C4-2B (cell line): ENCODE results near the gene POLR2M.

Source experiments
- ZFX ChIP-seq: fragments of 450-650 bp; IDR thresholded peaks from 2 replicates; pipeline ENCODE4 v1.6.1; 2017
- TF ChIP-seq, protein P1 (sequence below): fragments of 450-650 bp; conservative IDR thresholded peaks from 2 replicates; pipeline ENCODE4 v1.5.1; 2017; ENCODE audit warnings: mild to moderate bottlenecking

DNA sequence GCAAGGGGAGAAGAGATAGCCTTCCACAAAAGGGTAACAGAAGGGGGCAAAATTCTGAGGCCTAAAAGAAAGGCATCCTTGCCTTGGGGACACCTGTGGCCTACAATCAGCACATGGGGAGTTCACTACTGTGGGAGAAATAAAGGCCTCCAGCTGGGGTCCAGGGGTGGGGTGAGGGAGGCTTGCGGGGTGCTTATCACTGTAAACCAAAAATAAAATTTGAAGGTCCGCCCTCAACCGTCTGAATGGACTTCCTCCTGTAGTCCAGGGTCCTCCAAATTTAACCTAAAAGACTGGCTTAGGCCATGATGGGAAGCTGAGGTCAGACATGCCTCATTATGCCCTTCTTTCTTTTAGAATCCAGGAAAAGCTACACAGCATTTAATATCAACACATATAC is 2.1 kb upstream of the POLR2M start:
- TF ChIP-seq, protein P1, sequence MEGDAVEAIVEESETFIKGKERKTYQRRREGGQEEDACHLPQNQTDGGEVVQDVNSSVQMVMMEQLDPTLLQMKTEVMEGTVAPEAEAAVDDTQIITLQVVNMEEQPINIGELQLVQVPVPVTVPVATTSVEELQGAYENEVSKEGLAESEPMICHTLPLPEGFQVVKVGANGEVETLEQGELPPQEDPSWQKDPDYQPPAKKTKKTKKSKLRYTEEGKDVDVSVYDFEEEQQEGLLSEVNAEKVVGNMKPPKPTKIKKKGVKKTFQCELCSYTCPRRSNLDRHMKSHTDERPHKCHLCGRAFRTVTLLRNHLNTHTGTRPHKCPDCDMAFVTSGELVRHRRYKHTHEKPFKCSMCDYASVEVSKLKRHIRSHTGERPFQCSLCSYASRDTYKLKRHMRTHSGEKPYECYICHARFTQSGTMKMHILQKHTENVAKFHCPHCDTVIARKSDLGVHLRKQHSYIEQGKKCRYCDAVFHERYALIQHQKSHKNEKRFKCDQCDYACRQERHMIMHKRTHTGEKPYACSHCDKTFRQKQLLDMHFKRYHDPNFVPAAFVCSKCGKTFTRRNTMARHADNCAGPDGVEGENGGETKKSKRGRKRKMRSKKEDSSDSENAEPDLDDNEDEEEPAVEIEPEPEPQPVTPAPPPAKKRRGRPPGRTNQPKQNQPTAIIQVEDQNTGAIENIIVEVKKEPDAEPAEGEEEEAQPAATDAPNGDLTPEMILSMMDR, result no peak
- no peak for TF ChIP-seq ZFX
